HEK293 (cell line): ENCODE data around the gene CHRM2.

ENCODE experiments used
- CTCF ChIA-PET: fragments of 350-600 bp; formaldehyde crosslinking; extraction: SDS; loops from one replicate; lab custom pipeline; 2021; ENCODE audit warnings: antibody characterized with exemption; lab: Yijun Ruan, JAX
- POLR2A ChIA-PET: fragments of 300-600 bp; formaldehyde crosslinking; extraction: SDS; loops from one replicate; lab custom pipeline; 2020; ENCODE audit warnings: antibody characterized with exemption, inconsistent platforms; lab: Yijun Ruan, JAX
- H3K27ac ChIP-seq: fragments of 200-500 bp; sonication (Bioruptor generic); 2 replicates; pipeline ENCODE4 v1.5.1; 2014; ENCODE audit warnings: low read depth, low read length, control low read depth, inconsistent platforms; ENCODE audit errors: extremely low read depth
- H3K36me3 ChIP-seq, 2 experiments: fragments of 200-500 bp in 1 of 2; sonication (Bioruptor generic) in 1 of 2; 1 replicate in 1 of 2; 2 replicates in 1 of 2; pipeline ENCODE4 v1.5.1; 2014 to 2017; ENCODE audit warnings: inconsistent platforms in 2 of 2, low read length in 2 of 2; ENCODE audit not compliant: control insufficient read depth in 2 of 2, insufficient read depth in 1 of 2
- H3K4me1 ChIP-seq: fragments of 200-500 bp; sonication (Bioruptor generic); 2 replicates; pipeline ENCODE4 v1.5.1; 2014; ENCODE audit warnings: mild to moderate bottlenecking, low read length, inconsistent platforms; ENCODE audit not compliant: control insufficient read depth, insufficient read depth
- H3K4me3 ChIP-seq: 2 replicates; pipeline ENCODE4 v1.5.1; 2011; ENCODE audit warnings: low read depth, mild to moderate bottlenecking, control low read depth, low read length, moderate library complexity
- H3K9me3 ChIP-seq: fragments of 200-500 bp; sonication (Bioruptor generic); 2 replicates; pipeline ENCODE4 v1.5.1; 2014; ENCODE audit warnings: low read depth, low read length, inconsistent platforms; ENCODE audit not compliant: control insufficient read depth, insufficient read depth
- BCL11B ChIP-seq: fragments of 450-650 bp; formaldehyde crosslinking; IDR thresholded peaks from 2 replicates; pipeline ENCODE4 v1.5.1; 2016; ENCODE audit warnings: low read depth, missing biosample characterization, missing genetic modification characterization
- CTCF ChIP-seq: fragments of 450-650 bp; formaldehyde crosslinking; IDR thresholded peaks from 2 replicates; pipeline ENCODE4 v1.5.1; 2016; ENCODE audit warnings: missing biosample characterization, missing genetic modification characterization
- KLF7 ChIP-seq: fragments of 450-650 bp; formaldehyde crosslinking; IDR thresholded peaks from 2 replicates; pipeline ENCODE4 v1.5.1; 2016; ENCODE audit warnings: missing biosample characterization, missing genetic modification characterization, borderline replicate concordance
- OVOL3 ChIP-seq: fragments of 450-650 bp; formaldehyde crosslinking; IDR thresholded peaks from 2 replicates; pipeline ENCODE4 v1.5.1; 2016; ENCODE audit warnings: missing biosample characterization, missing genetic modification characterization
- PRDM6 ChIP-seq: fragments of 450-650 bp; formaldehyde crosslinking; IDR thresholded peaks from 2 replicates; pipeline ENCODE4 v1.5.1; 2017; ENCODE audit warnings: missing biosample characterization, missing genetic modification characterization
- ZBTB1 ChIP-seq: fragments of 450-650 bp; formaldehyde crosslinking; IDR thresholded peaks from 2 replicates; pipeline ENCODE4 v1.5.1; 2016; ENCODE audit warnings: missing biosample characterization, missing genetic modification characterization
- ZBTB49 ChIP-seq: fragments of 450-650 bp; formaldehyde crosslinking; IDR thresholded peaks from 2 replicates; pipeline ENCODE4 v1.5.1; 2016; ENCODE audit warnings: missing biosample characterization, missing genetic modification characterization, low read depth
- ZNF133 ChIP-seq: fragments of 450-650 bp; formaldehyde crosslinking; IDR thresholded peaks from 2 replicates; pipeline ENCODE4 v1.5.1; 2016; ENCODE audit warnings: missing biosample characterization, missing genetic modification characterization
- ZNF169 ChIP-seq: fragments of 450-650 bp; formaldehyde crosslinking; IDR thresholded peaks from 2 replicates; pipeline ENCODE4 v1.5.1; 2016; ENCODE audit warnings: missing biosample characterization, missing genetic modification characterization
- ZNF221 ChIP-seq: fragments of 450-650 bp; formaldehyde crosslinking; IDR thresholded peaks from 2 replicates; pipeline ENCODE4 v1.5.1; 2017; ENCODE audit warnings: missing biosample characterization, missing genetic modification characterization, borderline replicate concordance
- ZNF501 ChIP-seq: fragments of 450-650 bp; formaldehyde crosslinking; IDR thresholded peaks from 2 replicates; pipeline ENCODE4 v1.5.1; 2016; ENCODE audit warnings: missing biosample characterization, missing genetic modification characterization
- ZNF571 ChIP-seq: fragments of 450-650 bp; formaldehyde crosslinking; IDR thresholded peaks from 2 replicates; pipeline ENCODE4 v1.5.0; 2017; ENCODE audit warnings: missing biosample characterization, missing genetic modification characterization
- ZNF580 ChIP-seq: fragments of 450-650 bp; formaldehyde crosslinking; IDR thresholded peaks from 2 replicates; pipeline ENCODE4 v1.5.1; 2016; ENCODE audit warnings: missing biosample characterization, missing genetic modification characterization
- ZNF596 ChIP-seq: fragments of 450-650 bp; IDR thresholded peaks from 2 replicates; pipeline ENCODE4 v1.5.0; 2018; ENCODE audit warnings: missing biosample characterization, mild to moderate bottlenecking, missing genetic modification characterization, moderate library complexity
- ZNF621 ChIP-seq: fragments of 450-650 bp; formaldehyde crosslinking; IDR thresholded peaks from 2 replicates; pipeline ENCODE4 v1.5.1; 2017; ENCODE audit warnings: missing biosample characterization, missing genetic modification characterization
- ZNF776 ChIP-seq: fragments of 450-650 bp; formaldehyde crosslinking; IDR thresholded peaks from 2 replicates; pipeline ENCODE4 v1.5.0; 2017; ENCODE audit warnings: missing biosample characterization, missing genetic modification characterization, borderline replicate concordance
- ZNF830 ChIP-seq: fragments of 450-650 bp; IDR thresholded peaks from 2 replicates; pipeline ENCODE4 v1.5.0; 2018; ENCODE audit warnings: missing biosample characterization, missing genetic modification characterization, low read depth, mild to moderate bottlenecking, moderate library complexity
- ZNF837 ChIP-seq: fragments of 450-650 bp; formaldehyde crosslinking; IDR thresholded peaks from 2 replicates; pipeline ENCODE4 v1.5.1; 2016; ENCODE audit warnings: missing biosample characterization, missing genetic modification characterization
- ZSCAN30 ChIP-seq: fragments of 450-650 bp; IDR thresholded peaks from 2 replicates; pipeline ENCODE4 v1.5.1; 2018; ENCODE audit warnings: missing biosample characterization, mild to moderate bottlenecking, missing genetic modification characterization, moderate library complexity

The CHRM2 gene

GRCh38 chr7:136931169-136931867 lies 62.9 kb downstream of the CHRM2 start:
- Histone ChIP-seq H3K4me1 (no peaks in the 10 kb centered on the region), H3K27ac (no peak overlapping the region), H3K9me3 (no peaks in the 10 kb centered on the region), H3K4me3 (no peak overlapping the region), H3K36me3 (no peaks in the 10 kb centered on the region)
- ChIA-PET POLR2A (no interaction called here), CTCF (no interaction called here)
- no peak for TF ChIP-seq ZNF133 (tag by site-specific recombination)
- TF ChIP-seq ZBTB1 (tag by site-specific recombination): no peak
- TF ChIP-seq ZNF837 (tag by site-specific recombination): no peak
- no peak for TF ChIP-seq ZNF776
- TF ChIP-seq ZNF621 (tag by site-specific recombination): no peak
- no peak for TF ChIP-seq ZNF596 (tag by site-specific recombination)
- no peak for TF ChIP-seq ZNF580
- TF ChIP-seq ZNF501 (tag by site-specific recombination): no peak
- no peak for TF ChIP-seq ZNF830 (tag by site-specific recombination)
- TF ChIP-seq CTCF (tag by site-specific recombination): no peak
- TF ChIP-seq ZSCAN30: no peak
- TF ChIP-seq PRDM6 (tag by site-specific recombination): no peak
- TF ChIP-seq ZNF169 (tag by site-specific recombination): no peak
- no peak for TF ChIP-seq BCL11B
- TF ChIP-seq ZBTB49 (tag by site-specific recombination): no peak
- no peak for TF ChIP-seq ZNF571 (tag by site-specific recombination)

- H3K27ac ChIP-seq: no peak overlapping the region
- ChIA-PET POLR2A (no interaction called here), CTCF (no interaction called here)
- H3K9me3 ChIP-seq: no peaks in the 10 kb centered on the region
- H3K4me3 ChIP-seq: no peak overlapping the region
- no peaks in the 10 kb centered on the region for H3K36me3 ChIP-seq
- no peak for TF ChIP-seq OVOL3 (tag by site-specific recombination)
- no peak for TF ChIP-seq ZNF221 (tag by site-specific recombination)
- no peak for TF ChIP-seq KLF7 (tag by site-specific recombination)
- no peaks in the 10 kb centered on the region for H3K4me1 ChIP-seq
Measured at GRCh38 chr7:136937436-136937835, 69.0 kb downstream of the CHRM2 start.
